Endothelial cell (in vitro differentiated cells): Measurements from ENCODE around the gene SORCS2. TPM values are rescaled to one million over a fixed set of nuclear protein-coding genes. Genes with fewer than 3 reads are reported as not detected.

Source experiments
- DNase-seq: peaks from one replicate; pipeline ENCODE4 v3.0.0; 2021; ENCODE audit warnings: low spot score
- H3K27ac Mint-ChIP-seq: one replicate; pipeline ENCODE4 v1.8.0; 2021; ENCODE audit warnings: mixed read lengths, inconsistent platforms; ENCODE audit not compliant: unreplicated experiment
- H3K27me3 Mint-ChIP-seq: one replicate; pipeline ENCODE4 v1.8.0; 2021; ENCODE audit warnings: mild to moderate bottlenecking, moderate library complexity, mixed read lengths, inconsistent platforms; ENCODE audit not compliant: unreplicated experiment
- H3K36me3 Mint-ChIP-seq: one replicate; pipeline ENCODE4 v1.8.0; 2021; ENCODE audit warnings: mild to moderate bottlenecking, low read depth, mixed read lengths, inconsistent platforms; ENCODE audit not compliant: unreplicated experiment
- H3K4me1 Mint-ChIP-seq: one replicate; pipeline ENCODE4 v1.8.0; 2021; ENCODE audit warnings: mild to moderate bottlenecking, mixed read lengths, inconsistent platforms; ENCODE audit not compliant: unreplicated experiment
- H3K4me3 Mint-ChIP-seq: one replicate; pipeline ENCODE4 v1.8.0; 2021; ENCODE audit warnings: mild to moderate bottlenecking, mixed read lengths, inconsistent platforms; ENCODE audit not compliant: unreplicated experiment
- H3K9me3 Mint-ChIP-seq: one replicate; pipeline ENCODE4 v1.8.0; 2021; ENCODE audit warnings: mixed read lengths, inconsistent platforms; ENCODE audit not compliant: unreplicated experiment
- CTCF ChIP-seq: fragments of 200-600 bp; sonication (generic); IDR thresholded peaks from one replicate; pipeline ENCODE4 v1.5.0; 2021; ENCODE audit warnings: antibody characterized with exemption; ENCODE audit not compliant: unreplicated experiment
- total RNA-seq: library from RNA; stranded (reverse); fragmentation: NEBNext Ultra II Directional; extraction: Animal tissue kit (Norgen Biotek cat#: 25700); gene quantifications from one replicate; pipeline ENCODE4 v1.2.1, GENCODE V29; 2021; ENCODE audit not compliant: unreplicated experiment

SORCS2 gene
- total RNA-seq, 1 donor from 2014 or later = 1.3 TPM

- Mint-ChIP-seq H3K36me3 (peaks cover 56% of the 10 kb centered on the region), H3K27ac (no peak overlapping the region), H3K4me1 (peaks cover 4% of the 10 kb centered on the region), H3K4me3 (no peak overlapping the region), H3K27me3 (peaks cover 7% of the 10 kb centered on the region), H3K9me3 (no peaks in the 10 kb centered on the region)
- no peak for DNase-seq
- TF ChIP-seq CTCF = no peak
Observed at GRCh38 chr4:7775396-7775795, 583.1 kb downstream of the SORCS2 start.

- H3K4me3 Mint-ChIP-seq = no peak overlapping the region
- H3K4me1 Mint-ChIP-seq = peaks cover 19% of the 10 kb centered on the region
- H3K9me3 Mint-ChIP-seq = no peaks in the 10 kb centered on the region
- no peak for DNase-seq
- H3K27ac Mint-ChIP-seq = no peak overlapping the region
- TF ChIP-seq CTCF = no peak
- peaks cover 7% of the 10 kb centered on the region for H3K27me3 Mint-ChIP-seq
- peaks cover 43% of the 10 kb centered on the region for H3K36me3 Mint-ChIP-seq
Observed at GRCh38 chr4:7777017-7777710, 584.8 kb downstream of the SORCS2 start.

GRCh38 chr4:7777871-7778509 lies 585.7 kb downstream of the SORCS2 start:
- H3K36me3 Mint-ChIP-seq = peaks cover 36% of the 10 kb centered on the region
- no peaks in the 10 kb centered on the region for H3K9me3 Mint-ChIP-seq
- H3K4me1 Mint-ChIP-seq = peaks cover 19% of the 10 kb centered on the region
- no peak for TF ChIP-seq CTCF
- H3K27me3 Mint-ChIP-seq = peaks cover 4% of the 10 kb centered on the region
- H3K4me3 Mint-ChIP-seq = no peak overlapping the region
- no peak for DNase-seq
- no peak overlapping the region for H3K27ac Mint-ChIP-seq

GRCh38 chr4:7778510-7779431 lies 586.4 kb downstream of the SORCS2 start:
- Mint-ChIP-seq H3K9me3 (no peaks in the 10 kb centered on the region), H3K4me1 (peaks cover 17% of the 10 kb centered on the region), H3K27ac (no peak overlapping the region), H3K27me3 (peaks cover 2% of the 10 kb centered on the region), H3K36me3 (peaks cover 34% of the 10 kb centered on the region), H3K4me3 (no peak overlapping the region)
- no peak for TF ChIP-seq CTCF
- DNase-seq = no peak

- Mint-ChIP-seq H3K27me3 (peaks cover 2% of the 10 kb centered on the region), H3K27ac (no peak overlapping the region), H3K4me1 (peaks cover 17% of the 10 kb centered on the region), H3K4me3 (no peak overlapping the region), H3K9me3 (no peaks in the 10 kb centered on the region), H3K36me3 (peaks cover 32% of the 10 kb centered on the region)
- TF ChIP-seq CTCF = no peak
- no peak for DNase-seq
Observed at GRCh38 chr4:7779432-7779768, 587.1 kb downstream of the SORCS2 start.
